GM12878 (cell line): ENCODE results near the gene MRTFA. TPM values are rescaled to one million over a fixed set of nuclear protein-coding genes. Genes with fewer than 3 reads are reported as not detected.
"Not testable (repeated sequence)": the region's sequence is repeated elsewhere in the genome, so short reads cannot be mapped to it uniquely, and the experiment has no call there.

ENCODE experiments used
- ATAC-seq: fragments of 200-7000 bp; cut with Tn5 transposase; 3 replicates; pipeline ENCODE4 v1.9.1; 2020; ENCODE audit warnings: mild to moderate bottlenecking, moderate library complexity
- BruUV-seq: library from RNA; stranded (reverse); fragments of 400-500 nt; replicated peaks from 2 replicates; lab custom pipeline; 2021; lab: Mats Ljungman, UMichigan
- CTCF ChIA-PET: fragments of 300-600 bp; sonication (Branson Sonifier 250); formaldehyde crosslinking; extraction: SDS; loops from one replicate; lab custom pipeline; 2021; ENCODE audit warnings: inconsistent platforms; lab: Yijun Ruan, JAX
- POLR2A ChIA-PET: fragments of 350-600 bp; formaldehyde crosslinking; extraction: SDS; loops from one replicate; lab custom pipeline; 2021; ENCODE audit warnings: inconsistent platforms; lab: Charles Lee
- RAD21 ChIA-PET: fragments of 300-600 bp; sonication (Branson Sonifier 250); formaldehyde crosslinking; loops from one replicate; lab custom pipeline; 2023; ENCODE audit warnings: antibody characterized with exemption; ENCODE audit not compliant: unreplicated experiment; lab: Charles Lee
- SMC1A ChIA-PET: fragments of 300-600 bp; sonication (Branson Sonifier 250); formaldehyde crosslinking; loops from one replicate; lab custom pipeline; 2023; ENCODE audit not compliant: unreplicated experiment, uncharacterized antibody; lab: Charles Lee
- DNase-seq: peaks from one replicate; pipeline ENCODE4 v3.0.0-alpha.2; 2011; ENCODE audit warnings: low read depth, low spot score
- FAIRE-seq: peaks from 3 replicates; lab custom pipeline; 2011; peaks lifted over from hg19 to GRCh38; lab: Jason Lieb, UNC
- H2AFZ ChIP-seq: 2 replicates; pipeline ENCODE4 v1.6.0; 2011; ENCODE audit warnings: low read depth, low read length, control low read depth; ENCODE audit not compliant: control insufficient read depth
- H3K27ac ChIP-seq: 2 replicates; pipeline ENCODE4 v1.5.1; 2011; ENCODE audit warnings: control low read depth; ENCODE audit not compliant: control insufficient read depth, insufficient read depth
- H3K27me3 ChIP-seq, 2 experiments: replicated peaks in 1 of 2; 2 replicates each; pipeline versions ENCODE4 v1.6.0 to v1.6.1; 2011; ENCODE audit warnings: low read length in 1 of 2; ENCODE audit not compliant: control insufficient read depth in 2 of 2, insufficient read depth in 2 of 2
- H3K36me3 ChIP-seq, 2 experiments: 2 replicates each; pipeline ENCODE4 v1.5.1; 2011; ENCODE audit warnings: low read length in 1 of 2; ENCODE audit not compliant: control insufficient read depth in 2 of 2, insufficient read depth in 2 of 2
- H3K4me1 ChIP-seq: 2 replicates; pipeline ENCODE4 v1.6.1; 2011; ENCODE audit warnings: mild to moderate bottlenecking, low read length, moderate library complexity, mixed read lengths; ENCODE audit not compliant: control insufficient read depth, insufficient read depth
- H3K4me2 ChIP-seq: 2 replicates; pipeline ENCODE4 v1.6.0; 2011; ENCODE audit warnings: control low read depth; ENCODE audit not compliant: control insufficient read depth, insufficient read depth
- H3K4me3 ChIP-seq: fragments of 200-600 bp; sonication (generic); 2 replicates; pipeline ENCODE4 v1.5.1; 2016
- H3K79me2 ChIP-seq: 2 replicates; pipeline ENCODE4 v1.6.0; 2011; ENCODE audit warnings: low read length; ENCODE audit not compliant: control insufficient read depth, insufficient read depth
- H3K9ac ChIP-seq: 2 replicates; pipeline ENCODE4 v1.8.0; 2011; ENCODE audit warnings: low read length, control low read depth, mixed read lengths; ENCODE audit not compliant: control insufficient read depth, insufficient read depth
- H3K9me3 ChIP-seq: replicated peaks from 3 replicates; pipeline ENCODE4 v1.5.1; 2011; ENCODE audit warnings: mild to moderate bottlenecking, low read length; ENCODE audit not compliant: control insufficient read depth, insufficient read depth
- H4K20me1 ChIP-seq: 2 replicates; pipeline ENCODE4 v1.6.0; 2011; ENCODE audit not compliant: control insufficient read depth, insufficient read depth
- FOXM1 ChIP-seq: IDR thresholded peaks from 2 replicates; pipeline ENCODE4 v1.6.1; 2012; ENCODE audit warnings: low read depth, mild to moderate bottlenecking, inconsistent platforms, low read length, moderate library complexity
- IKZF1 ChIP-seq: fragments of 450-650 bp; conservative IDR thresholded peaks from 2 replicates; pipeline ENCODE4 v1.6.1; 2017; ENCODE audit warnings: antibody characterized with exemption, mild to moderate bottlenecking
- MLLT1 ChIP-seq: fragments of 450-650 bp; IDR thresholded peaks from 2 replicates; pipeline ENCODE4 v1.6.1; 2016; ENCODE audit warnings: mild to moderate bottlenecking
- MTA2 ChIP-seq: fragments of 450-650 bp; IDR thresholded peaks from 2 replicates; pipeline ENCODE4 v1.6.1; 2016; ENCODE audit warnings: low read depth, mild to moderate bottlenecking, moderate library complexity
- NBN ChIP-seq: fragments of 450-650 bp; IDR thresholded peaks from 2 replicates; pipeline ENCODE4 v1.6.1; 2016
- POLR2AphosphoS2 ChIP-seq: IDR thresholded peaks from 2 replicates; pipeline ENCODE4 v1.6.1; 2011; ENCODE audit warnings: low read depth, mild to moderate bottlenecking, low read length, improper control_type of control experiment, moderate library complexity
- RAD51 ChIP-seq: fragments of 450-650 bp; IDR thresholded peaks from 2 replicates; pipeline ENCODE4 v1.6.1; 2016; ENCODE audit warnings: moderate library complexity, mild to moderate bottlenecking, inconsistent platforms
- RUNX3 ChIP-seq: IDR thresholded peaks from 2 replicates; pipeline ENCODE4 v1.6.1; 2012; ENCODE audit warnings: low read length, inconsistent platforms
- YY1 ChIP-seq: IDR thresholded peaks from 2 replicates; pipeline ENCODE4 v1.6.1; 2011; ENCODE audit warnings: low read depth, mild to moderate bottlenecking, low read length
- ZBTB11 ChIP-seq: fragments of 450-650 bp; formaldehyde crosslinking; IDR thresholded peaks from 2 replicates; pipeline ENCODE4 v1.5.0; 2022; ENCODE audit warnings: mild to moderate bottlenecking, missing genetic modification characterization
- ZNF274 ChIP-seq: IDR thresholded peaks from one replicate; pipeline ENCODE4 v1.8.0; 2011; ENCODE audit not compliant: insufficient read length, insufficient read depth
- WGBS: methylation state at CpG from one replicate; pipeline ENCODE4 v1.1.6; 2016; ENCODE audit warnings: low lambda C conversion rate; ENCODE audit not compliant: insufficient replicate concordance, insufficient coverage; ENCODE audit errors: missing lambda C conversion rate; 5-methylcytosine and 5-hydroxymethylcytosine counted together
- in situ Hi-C: fragments of 300-500 bp; cut with MboI; formaldehyde crosslinking; loops from 9 replicates; pipeline ENCODE4 v1.14.3; 2018; ENCODE audit warnings: mixed read lengths
- intact Hi-C: fragments of 100-400 bp; cut with micrococcal nuclease; formaldehyde crosslinking; loops from one replicate; pipeline ENCODE4 v1.14.2; 2022; ENCODE audit not compliant: unreplicated experiment
- polyA plus RNA-seq, 11 experiments: library from polyadenylated mRNA; depleted of rRNA in 4 of 11; unstranded in 6 of 11; stranded (reverse) in 5 of 11; fragments of >200 nt; fragmentation: Nextera tagmentation in 4 of 11; fragmentation: Illumina TruSeq in 1 of 11; extraction: Ambion mirVana in 4 of 11; extraction: Trizol in 1 of 11; gene quantifications; 1 replicate in 1 of 11; 2 replicates in 10 of 11; pipeline versions ENCODE4 v1.2.1 to v1.2.3, GENCODE V29; 2011 to 2016; ENCODE audit warnings: inconsistent platforms in 2 of 11, missing spikeins in 2 of 11, low read depth in 1 of 11
- total RNA-seq, 4 experiments: library from RNA; depleted of rRNA in 3 of 4; stranded (reverse); fragments of >200 nt in 3 of 4; fragmentation: Illumina TruSeq in 1 of 4; extraction: Trizol in 1 of 4; gene quantifications; 2 replicates each; pipeline versions ENCODE4 v1.2.1 to v1.2.3, GENCODE V29; 2013 to 2021

Gene MRTFA
- total and polyA plus RNA-seq, 10 of the 15 experiments (the other 5 are each of a cell fraction or from before 2014, with no cell fraction given) = 2.0 to 63.9 (median 17.9) TPM

DNA sequence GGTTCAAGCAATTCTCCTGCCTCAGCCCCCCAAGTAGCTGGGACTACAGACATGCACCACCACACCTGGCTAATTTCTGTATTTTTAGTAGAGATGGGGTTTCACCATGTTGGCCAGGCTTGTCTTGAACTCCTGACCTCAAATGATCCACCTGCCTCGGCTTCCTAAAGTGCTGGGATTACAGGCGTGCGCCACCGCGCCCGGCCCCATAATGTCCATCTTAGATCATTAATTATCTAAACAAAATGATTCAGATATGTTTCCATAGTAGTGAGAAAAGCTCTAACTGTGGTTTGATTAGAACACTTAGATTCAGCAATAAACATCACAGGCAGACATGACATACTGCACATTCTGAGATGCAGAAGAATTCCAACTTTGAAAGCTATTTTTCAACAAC lies 106.1 kb downstream of the MRTFA start:
- in situ Hi-C loops, H3K27me3 ChIP-seq, DNase-seq, H3K9ac ChIP-seq, H2AFZ ChIP-seq, H3K9me3 ChIP-seq, ATAC-seq, H3K27ac ChIP-seq, H4K20me1 ChIP-seq, H3K36me3 ChIP-seq, BruUV-seq, FAIRE-seq: not testable (repeated sequence)
- intact Hi-C loops = loop anchor here (5.0 kb wide), 1 partner anchor 62 kb away; no protein-coding TSS in a partner anchor
- Histone ChIP-seq H3K4me3 (peak overlapping the region; percentile 76), H3K79me2 (peaks cover 65% of the 10 kb centered on the region), H3K4me2 (peak overlapping the region; percentile 57; the same call in 1 of the 2 replicates), H3K4me1 (peaks cover 21% of the 10 kb centered on the region)
- WGBS = 80% methylated on average over 6 of the region's 6 CpGs
- POLR2A ChIA-PET = interaction anchor here (0.6 to 5.2 kb wide), 14 partner anchors 12 to 372 kb away, joined by 3 to 26 read pairs (median 6); partner anchors contain the start of gene MRTFA
- SMC1A ChIA-PET = interaction anchor here (1.0 to 11.9 kb wide), 20 partner anchors 8 to 115 kb away, joined by 3 to 248 read pairs (median 4); partner anchors contain the start of gene MRTFA
- CTCF ChIA-PET = interaction anchor here (0.9 to 13.0 kb wide), 17 partner anchors 11 to 152 kb away, joined by 3 to 339 read pairs (median 4); partner anchors contain the start of gene MRTFA
- TF ChIP-seq RUNX3 = 0 out of 2 replicates have a peak, but pooled peaks have one; percentile 15
- TF ChIP-seq MLLT1 = 0 out of 2 replicates have a peak, but pooled peaks have one; percentile 24
- RAD21 ChIA-PET = interaction anchor here (0.5 to 8.1 kb wide), 12 partner anchors 11 to 279 kb away, joined by 3 to 70 read pairs (median 6); partner anchors contain the start of gene MRTFA

DNA sequence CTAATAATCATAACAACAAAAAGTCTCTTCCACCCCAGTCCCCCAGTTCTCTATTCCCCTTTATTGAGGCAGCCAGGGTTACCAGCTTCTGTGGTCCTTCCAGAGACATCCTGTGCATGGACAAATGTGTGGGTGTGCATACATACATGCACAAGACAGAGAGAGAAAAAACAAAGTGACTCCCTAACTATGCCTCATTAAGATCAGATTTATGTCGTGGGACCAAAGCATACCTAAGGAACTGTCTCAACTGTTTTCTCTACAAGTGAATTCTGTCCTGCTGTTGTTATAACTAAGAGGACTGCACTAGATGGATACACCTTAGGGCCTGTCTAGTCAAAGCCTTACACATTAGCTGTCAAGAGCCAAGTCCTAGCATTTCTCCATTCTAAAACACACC lies 106.7 kb downstream of the MRTFA start:
- BruUV-seq = no TSS peak
- TF ChIP-seq FOXM1 (no peak), MTA2 (no peak), YY1 (no peak), ZBTB11 (CRISPR knock-in tag) (no peak), NBN (no peak), ZNF274 (no peak), RAD51 (no peak), IKZF1 (no peak), POLR2AphosphoS2 (no peak)

More for the DNA sequence above, 106.7 kb downstream of the MRTFA start:
- peak overlapping the region; percentile 29 for H3K27ac ChIP-seq
- 33% methylated on average over 1 of the region's 1 CpG for WGBS
- POLR2A ChIA-PET = interaction anchor here (0.9 to 2.6 kb wide), 5 partner anchors 53 to 117 kb away, joined by 3 to 15 read pairs (median 6); no protein-coding TSS in a partner anchor
- FAIRE-seq = no peak
- CTCF ChIA-PET = interaction anchor here (0.9 to 13.0 kb wide), 11 partner anchors 11 to 117 kb away, joined by 3 to 339 read pairs (median 4); partner anchors contain the start of gene MRTFA
- H3K9me3 ChIP-seq = no peaks in the 10 kb centered on the region
- H2AFZ ChIP-seq = no peak overlapping the region
- intact Hi-C loops = loop anchor here (5.0 kb wide), 1 partner anchor 62 kb away; no protein-coding TSS in a partner anchor
- peaks cover 20% of the 10 kb centered on the region for H3K4me1 ChIP-seq
- ATAC-seq = no peak; the same call in 2 of the 3 replicates
- peak overlapping the region; percentile 80 for H3K4me2 ChIP-seq
- H3K79me2 ChIP-seq = peaks cover 69% of the 10 kb centered on the region
- H3K4me3 ChIP-seq = peak overlapping the region; percentile 76
- no peak overlapping the region for H3K9ac ChIP-seq
- in situ Hi-C loops = loop anchor here (5.0 kb wide), 1 partner anchor 112 kb away; no protein-coding TSS in a partner anchor
- no peak for DNase-seq
- H3K36me3 ChIP-seq = no peaks in the 10 kb centered on the region
- no peaks in the 10 kb centered on the region for H3K27me3 ChIP-seq
- no peaks in the 10 kb centered on the region for H4K20me1 ChIP-seq
- SMC1A ChIA-PET = interaction anchor here (1.2 to 11.9 kb wide), 17 partner anchors 9 to 115 kb away, joined by 3 to 248 read pairs (median 5); partner anchors contain the start of gene MRTFA
- RAD21 ChIA-PET = interaction anchor here (0.5 to 8.1 kb wide), 9 partner anchors 11 to 279 kb away, joined by 3 to 70 read pairs (median 21); partner anchors contain the start of gene MRTFA
